Loucy (cell line): Measurements from ENCODE around the gene CYFIP1.
A peak's percentile ranks its signal among the peaks of the same experiment; 100 is the strongest.

ENCODE experiments used
- H2AFZ ChIP-seq: fragments of 200-600 bp; sonication (generic); 2 replicates; pipeline ENCODE4 v1.6.0; 2016; ENCODE audit warnings: antibody characterized with exemption, mild to moderate bottlenecking, low read length, moderate library complexity
- H3F3A ChIP-seq: fragments of 200-600 bp; 2 replicates; pipeline ENCODE4 v1.6.0; 2016; ENCODE audit warnings: antibody characterized with exemption, low read depth, mild to moderate bottlenecking
- H3K27me3 ChIP-seq: fragments of 200-600 bp; sonication (generic); 2 replicates; pipeline ENCODE4 v1.6.1; 2014; ENCODE audit warnings: low read length, mild to moderate bottlenecking; ENCODE audit not compliant: insufficient read depth, poor library complexity, severe bottlenecking
- H3K36me3 ChIP-seq: fragments of 200-600 bp; sonication (generic); 2 replicates; pipeline ENCODE4 v1.6.1; 2016; ENCODE audit warnings: low read length; ENCODE audit not compliant: insufficient read depth
- H3K4me1 ChIP-seq: fragments of 200-600 bp; sonication (generic); 2 replicates; pipeline ENCODE4 v1.5.1; 2014; ENCODE audit warnings: low read length, mild to moderate bottlenecking; ENCODE audit not compliant: insufficient read depth, poor library complexity, severe bottlenecking
- H3K4me2 ChIP-seq: fragments of 200-600 bp; sonication (generic); 2 replicates; pipeline ENCODE4 v1.6.0; 2014; ENCODE audit warnings: antibody characterized with exemption, low read length, low read depth, mild to moderate bottlenecking; ENCODE audit not compliant: poor library complexity, severe bottlenecking
- H3K4me3 ChIP-seq: fragments of 200-600 bp; sonication (generic); 2 replicates; pipeline ENCODE4 v1.5.1; 2014; ENCODE audit warnings: low read length, mild to moderate bottlenecking, mixed read lengths; ENCODE audit not compliant: poor library complexity, severe bottlenecking
- H3K79me2 ChIP-seq: fragments of 200-600 bp; sonication (generic); 2 replicates; pipeline ENCODE4 v1.6.1; 2014; ENCODE audit warnings: low read length; ENCODE audit not compliant: insufficient read depth
- H3K9ac ChIP-seq: fragments of 200-600 bp; sonication (generic); 2 replicates; pipeline ENCODE4 v1.6.0; 2014; ENCODE audit warnings: mild to moderate bottlenecking, low read depth, low read length, moderate library complexity; ENCODE audit not compliant: poor library complexity, severe bottlenecking
- H3K9me2 ChIP-seq: fragments of 200-600 bp; sonication (generic); replicated peaks from 2 replicates; pipeline ENCODE4 v1.6.1; 2016; ENCODE audit warnings: low read depth, low read length, mixed read lengths
- H3K9me3 ChIP-seq: fragments of 200-600 bp; sonication (generic); 2 replicates; pipeline ENCODE4 v1.6.1; 2014; ENCODE audit warnings: mild to moderate bottlenecking, antibody characterized with exemption, low read length, low read depth; ENCODE audit not compliant: insufficient read depth
- H4K20me1 ChIP-seq: fragments of 200-600 bp; sonication (generic); 2 replicates; pipeline ENCODE4 v1.6.0; 2014; ENCODE audit warnings: antibody characterized with exemption, low read length, mild to moderate bottlenecking; ENCODE audit not compliant: insufficient read depth, poor library complexity, severe bottlenecking
- CTCF ChIP-seq: fragments of 200-600 bp; sonication (generic); conservative IDR thresholded peaks from 2 replicates; pipeline ENCODE4 v1.5.1; 2014; ENCODE audit warnings: mild to moderate bottlenecking, antibody characterized with exemption, low read length
- EZH2phosphoT487 ChIP-seq: fragments of 200-600 bp; IDR thresholded peaks from 2 replicates; pipeline ENCODE4 v1.6.1; 2018; ENCODE audit warnings: antibody characterized with exemption, mild to moderate bottlenecking, moderate library complexity, borderline replicate concordance

CYFIP1 gene

GRCh38 chr15:22959321-22960101, 20.7 kb downstream of the CYFIP1 start:
- no peaks in the 10 kb centered on the region for H3F3A ChIP-seq
- H3K27me3 ChIP-seq: no peaks in the 10 kb centered on the region
- H3K9ac ChIP-seq: no peak overlapping the region
- no peak overlapping the region for H3K4me3 ChIP-seq
- no peak overlapping the region for H2AFZ ChIP-seq
- H4K20me1 ChIP-seq: no peaks in the 10 kb centered on the region
- peaks cover 6% of the 10 kb centered on the region for H3K4me1 ChIP-seq
- H3K9me3 ChIP-seq: no peaks in the 10 kb centered on the region
- H3K4me2 ChIP-seq: no peak overlapping the region
- no peaks in the 10 kb centered on the region for H3K36me3 ChIP-seq
- TF ChIP-seq EZH2phosphoT487 (no peak), CTCF (no peak)
- peaks cover 4% of the 10 kb centered on the region; the same call in 1 of the 2 replicates for H3K79me2 ChIP-seq
- H3K9me2 ChIP-seq: no peaks in the 10 kb centered on the region

GRCh38 chr15:22958487-22959280, 21.5 kb downstream of the CYFIP1 start:
- no peaks in the 10 kb centered on the region for H4K20me1 ChIP-seq
- H3K79me2 ChIP-seq: peaks cover 4% of the 10 kb centered on the region; the same call in 1 of the 2 replicates
- TF ChIP-seq CTCF (no peak), EZH2phosphoT487 (no peak)

GRCh38 chr15:22956978-22957260, 23.2 kb downstream of the CYFIP1 start:
- Histone ChIP-seq H3K79me2 (peaks cover 8% of the 10 kb centered on the region; the same call in 1 of the 2 replicates), H3K4me2 (no peak overlapping the region), H3F3A (no peaks in the 10 kb centered on the region), H3K36me3 (no peaks in the 10 kb centered on the region), H3K9me2 (no peaks in the 10 kb centered on the region), H3K9ac (no peak overlapping the region), H2AFZ (no peak overlapping the region), H4K20me1 (no peaks in the 10 kb centered on the region), H3K9me3 (no peaks in the 10 kb centered on the region), H3K27me3 (no peaks in the 10 kb centered on the region), H3K4me1 (peaks cover 6% of the 10 kb centered on the region), H3K4me3 (no peak overlapping the region)
- no peak for TF ChIP-seq CTCF
- TF ChIP-seq EZH2phosphoT487: no peak

More at GRCh38 chr15:22958487-22959280, 21.5 kb downstream of the CYFIP1 start:
- Histone ChIP-seq H3K36me3 (no peaks in the 10 kb centered on the region), H3K27me3 (no peaks in the 10 kb centered on the region), H3K9me3 (no peaks in the 10 kb centered on the region), H3K4me1 (peaks cover 6% of the 10 kb centered on the region), H2AFZ (no peak overlapping the region), H3F3A (no peaks in the 10 kb centered on the region), H3K4me3 (no peak overlapping the region), H3K9ac (no peak overlapping the region), H3K9me2 (no peaks in the 10 kb centered on the region), H3K4me2 (peak overlapping the region; percentile 26)
